GM12878 (cell line): Measurements from ENCODE around the gene MSGN1.
A peak's percentile ranks its signal among the peaks of the same experiment; 100 is the strongest.

Experiments used
- CTCF ChIP-seq, 3 experiments: IDR thresholded peaks in 2 of 3; conservative IDR thresholded peaks in 1 of 3; 2 replicates each; pipeline ENCODE4 v1.5.1; 2011; ENCODE audit warnings: low read depth in 3 of 3, low read length in 3 of 3, mild to moderate bottlenecking in 3 of 3, control low read depth in 2 of 3, moderate library complexity in 2 of 3, inconsistent platforms in 1 of 3, mixed read lengths in 1 of 3; ENCODE audit not compliant: control insufficient read depth in 2 of 3, insufficient read depth in 1 of 3; ENCODE audit errors: extremely low read depth in 1 of 3
- EGR1 ChIP-seq, 2 experiments: IDR thresholded peaks; 1 replicate in 1 of 2; 2 replicates in 1 of 2; pipeline ENCODE4 v1.6.1; 2011 to 2012; ENCODE audit warnings: low read depth in 2 of 2, low read length in 2 of 2, borderline replicate concordance in 1 of 2, mild to moderate bottlenecking in 1 of 2, moderate library complexity in 1 of 2
- JUND ChIP-seq: IDR thresholded peaks from 2 replicates; pipeline ENCODE4 v1.6.1; 2012; ENCODE audit warnings: low read depth, mild to moderate bottlenecking, low read length, improper control_type of control experiment, moderate library complexity
- MAX ChIP-seq: IDR thresholded peaks from 2 replicates; pipeline ENCODE4 v1.6.1; 2012; ENCODE audit warnings: low read depth, low read length, improper control_type of control experiment
- MEF2A ChIP-seq: IDR thresholded peaks from 2 replicates; pipeline ENCODE4 v1.6.1; 2011; ENCODE audit warnings: low read depth, mild to moderate bottlenecking, low read length, moderate library complexity; ENCODE audit not compliant: insufficient read depth
- MXI1 ChIP-seq: fragments of 150-350 bp; IDR thresholded peaks from 2 replicates; pipeline ENCODE4 v1.6.1; 2011; ENCODE audit warnings: low read depth, mild to moderate bottlenecking, inconsistent platforms, low read length, improper control_type of control experiment
- POLR2A ChIP-seq: IDR thresholded peaks from 2 replicates; pipeline ENCODE4 v1.6.1; 2011; ENCODE audit warnings: low read depth, mild to moderate bottlenecking, low read length
- POLR2AphosphoS5 ChIP-seq: IDR thresholded peaks from 2 replicates; pipeline ENCODE4 v1.6.1; 2011; ENCODE audit warnings: mild to moderate bottlenecking, low read length, inconsistent platforms
- SPI1 ChIP-seq: IDR thresholded peaks from 2 replicates; pipeline ENCODE4 v1.6.1; 2011; ENCODE audit warnings: low read depth, mild to moderate bottlenecking, low read length, moderate library complexity, borderline replicate concordance; ENCODE audit not compliant: insufficient read depth

- TF ChIP-seq MEF2A (peak; percentile 55; the same call in 1 of the 2 replicates), CTCF (IDR thresholded peaks at IDR 0.05 in 2 of 3, conservative IDR thresholded peaks at IDR 0.05 in 1 of 3; ENCODE audit: control insufficient read depth in 2 of 3, extremely low read depth in 1 of 3, insufficient read depth in 1 of 3, low read depth in 3 of 3, low read length in 3 of 3) (no peak), MAX (no peak), SPI1 (peak; percentile 66; the same call in 1 of the 2 replicates), MXI1 (no peak), EGR1 (IDR thresholded peaks at IDR 0.05; ENCODE audit: borderline replicate concordance in 1 of 2, low read depth in 2 of 2, low read length in 2 of 2) (no peak), JUND (no peak), POLR2A (no peak), POLR2AphosphoS5 (no peak)
Observed at GRCh38 chr2:17815468-17816184, 634 bp upstream of the MSGN1 start.
